DOHH2 (cell line): Measurements from ENCODE around the gene ROR1.

Source experiments
- H3F3A ChIP-seq: fragments of 200-600 bp; sonication (generic), shearing (Covaris generic); 2 replicates; pipeline ENCODE4 v1.6.0; 2016; ENCODE audit warnings: antibody characterized with exemption, mild to moderate bottlenecking; ENCODE audit not compliant: control insufficient read depth, insufficient read depth
- H3K27ac ChIP-seq: fragments of 200-600 bp; sonication (generic); 2 replicates; pipeline ENCODE4 v1.5.1; 2014; ENCODE audit warnings: low read depth, mild to moderate bottlenecking, low read length, moderate library complexity
- H3K27me3 ChIP-seq: fragments of 200-600 bp; sonication (generic); 2 replicates; pipeline ENCODE4 v1.6.1; 2014; ENCODE audit warnings: mild to moderate bottlenecking, low read length, mixed read lengths; ENCODE audit not compliant: control insufficient read depth
- H3K36me3 ChIP-seq: fragments of 200-600 bp; sonication (generic); 2 replicates; pipeline ENCODE4 v1.6.1; 2014; ENCODE audit warnings: mild to moderate bottlenecking, low read length, moderate library complexity, mixed read lengths; ENCODE audit not compliant: control insufficient read depth
- H3K4me1 ChIP-seq: fragments of 200-600 bp; sonication (generic); 2 replicates; pipeline ENCODE4 v1.6.1; 2014; ENCODE audit warnings: mild to moderate bottlenecking, low read length, mixed read lengths; ENCODE audit not compliant: control insufficient read depth
- H3K4me2 ChIP-seq: fragments of 200-600 bp; sonication (generic); 2 replicates; pipeline ENCODE4 v1.6.0; 2014; ENCODE audit warnings: mild to moderate bottlenecking, low read length, moderate library complexity
- H3K4me3 ChIP-seq: fragments of 200-600 bp; sonication (generic); 2 replicates; pipeline ENCODE4 v1.5.1; 2014; ENCODE audit warnings: mild to moderate bottlenecking, low read length, mixed read lengths
- H3K79me2 ChIP-seq: fragments of 200-600 bp; sonication (generic); 2 replicates; pipeline ENCODE4 v1.6.1; 2014; ENCODE audit warnings: mild to moderate bottlenecking, low read length, mixed read lengths; ENCODE audit not compliant: control insufficient read depth
- H3K9me2 ChIP-seq: fragments of 200-600 bp; sonication (generic); replicated peaks from 2 replicates; pipeline ENCODE4 v1.6.1; 2014; ENCODE audit warnings: mild to moderate bottlenecking, low read length, mixed read lengths; ENCODE audit not compliant: control insufficient read depth
- H3K9me3 ChIP-seq: fragments of 200-600 bp; sonication (generic); 2 replicates; pipeline ENCODE4 v1.6.1; 2014; ENCODE audit warnings: antibody characterized with exemption, low read length, mixed read lengths; ENCODE audit not compliant: control insufficient read depth, insufficient read depth
- H4K20me1 ChIP-seq: fragments of 200-600 bp; sonication (generic); 2 replicates; pipeline ENCODE4 v1.6.0; 2014; ENCODE audit warnings: low read depth, mild to moderate bottlenecking, antibody characterized with exemption, low read length, moderate library complexity; ENCODE audit not compliant: control insufficient read depth, insufficient read depth
- CTCF ChIP-seq: fragments of 200-600 bp; sonication (generic); IDR thresholded peaks from one replicate; pipeline ENCODE4 v1.5.1; 2014; ENCODE audit warnings: antibody characterized with exemption, mild to moderate bottlenecking, low read depth, low read length; ENCODE audit not compliant: poor library complexity, severe bottlenecking
- EZH2phosphoT487 ChIP-seq: fragments of 200-600 bp; sonication (generic); IDR thresholded peaks from 2 replicates; pipeline ENCODE4 v1.6.1; 2017; ENCODE audit warnings: borderline replicate concordance, mild to moderate bottlenecking, antibody characterized with exemption, low read length, moderate library complexity, mixed read lengths

The ROR1 gene

GRCh38 chr1:64107632-64108031, 333.8 kb downstream of the ROR1 start:
- H3K27me3 ChIP-seq: peaks cover 8% of the 10 kb centered on the region; the same call in 1 of the 2 replicates
- TF ChIP-seq EZH2phosphoT487 (no peak), CTCF (no peak)

GRCh38 chr1:64110924-64111777, 337.3 kb downstream of the ROR1 start:
- H3K4me3 ChIP-seq: no peak overlapping the region

More at GRCh38 chr1:64107632-64108031, 333.8 kb downstream of the ROR1 start:
- Histone ChIP-seq H3F3A (no peaks in the 10 kb centered on the region), H4K20me1 (no peaks in the 10 kb centered on the region), H3K4me2 (no peak overlapping the region), H3K36me3 (no peaks in the 10 kb centered on the region), H3K4me1 (no peaks in the 10 kb centered on the region), H3K9me3 (no peaks in the 10 kb centered on the region), H3K27ac (no peak overlapping the region), H3K79me2 (no peaks in the 10 kb centered on the region), H3K4me3 (no peak overlapping the region), H3K9me2 (no peaks in the 10 kb centered on the region)

GRCh38 chr1:64111787-64112186, 338.0 kb downstream of the ROR1 start:
- no peaks in the 10 kb centered on the region for H3K79me2 ChIP-seq
- no peaks in the 10 kb centered on the region for H4K20me1 ChIP-seq
- H3K27me3 ChIP-seq: peaks cover 12% of the 10 kb centered on the region; the same call in 1 of the 2 replicates
- H3F3A ChIP-seq: no peaks in the 10 kb centered on the region
- H3K27ac ChIP-seq: no peak overlapping the region
- no peak overlapping the region for H3K4me3 ChIP-seq
- TF ChIP-seq EZH2phosphoT487: no peak
- TF ChIP-seq CTCF: no peak
- H3K9me2 ChIP-seq: no peaks in the 10 kb centered on the region
- H3K9me3 ChIP-seq: no peaks in the 10 kb centered on the region
- H3K4me1 ChIP-seq: no peaks in the 10 kb centered on the region
- H3K4me2 ChIP-seq: no peak overlapping the region
- H3K36me3 ChIP-seq: no peaks in the 10 kb centered on the region

More at GRCh38 chr1:64110924-64111777, 337.3 kb downstream of the ROR1 start:
- no peaks in the 10 kb centered on the region for H3F3A ChIP-seq
- no peak overlapping the region for H3K27ac ChIP-seq
- H3K79me2 ChIP-seq: no peaks in the 10 kb centered on the region
- TF ChIP-seq CTCF (no peak), EZH2phosphoT487 (no peak)
- no peaks in the 10 kb centered on the region for H3K9me2 ChIP-seq
- H3K36me3 ChIP-seq: no peaks in the 10 kb centered on the region
- no peaks in the 10 kb centered on the region for H3K4me1 ChIP-seq
- no peaks in the 10 kb centered on the region for H3K9me3 ChIP-seq
- H3K4me2 ChIP-seq: no peak overlapping the region
- H3K27me3 ChIP-seq: peaks cover 12% of the 10 kb centered on the region; the same call in 1 of the 2 replicates
- no peaks in the 10 kb centered on the region for H4K20me1 ChIP-seq
